T-helper 22 cell (primary cell): Measurements from ENCODE around the gene HNRNPLL.
"Not testable (repeated sequence)": the region's sequence is repeated elsewhere in the genome, so short reads cannot be mapped to it uniquely, and the experiment has no call there.

Experiments used
- DNase-seq: peaks from one replicate; pipeline ENCODE4 v3.0.0-alpha.2; 2020; ENCODE audit warnings: low read depth

Gene HNRNPLL

DNA sequence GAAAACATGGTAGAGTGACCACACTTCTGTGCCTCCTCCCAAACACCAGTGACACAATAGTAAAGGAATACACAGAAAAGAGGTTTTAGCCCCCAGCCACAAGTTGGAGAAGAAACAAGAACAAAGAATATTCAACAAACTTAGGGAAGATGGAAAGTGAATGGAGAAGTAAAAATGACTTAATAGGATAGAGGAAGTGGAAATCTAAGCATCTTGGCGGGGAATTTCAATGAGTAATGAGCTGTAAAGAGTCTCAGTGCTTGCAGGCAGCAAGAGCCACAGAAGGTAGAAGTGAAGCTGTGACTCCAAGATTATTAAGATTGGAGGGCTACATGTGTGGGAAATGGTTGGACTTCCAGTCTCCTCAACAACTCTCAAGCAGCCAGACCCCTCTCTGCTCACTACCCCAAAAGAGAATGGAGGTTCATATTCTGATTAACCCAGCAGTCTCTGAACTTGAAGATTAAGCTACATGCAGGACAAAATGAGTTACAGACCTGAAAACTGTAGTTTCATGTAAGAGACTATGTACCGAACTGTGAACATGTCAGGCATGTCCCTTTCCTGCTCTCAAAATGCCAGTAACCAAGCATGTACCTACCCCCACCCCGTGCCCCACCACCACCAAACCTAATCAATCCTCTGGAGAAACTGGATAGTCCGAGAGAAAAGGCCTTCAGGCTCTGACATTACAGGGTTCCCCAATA, 16.9 kb upstream of the HNRNPLL start:
- no peak for DNase-seq

DNA sequence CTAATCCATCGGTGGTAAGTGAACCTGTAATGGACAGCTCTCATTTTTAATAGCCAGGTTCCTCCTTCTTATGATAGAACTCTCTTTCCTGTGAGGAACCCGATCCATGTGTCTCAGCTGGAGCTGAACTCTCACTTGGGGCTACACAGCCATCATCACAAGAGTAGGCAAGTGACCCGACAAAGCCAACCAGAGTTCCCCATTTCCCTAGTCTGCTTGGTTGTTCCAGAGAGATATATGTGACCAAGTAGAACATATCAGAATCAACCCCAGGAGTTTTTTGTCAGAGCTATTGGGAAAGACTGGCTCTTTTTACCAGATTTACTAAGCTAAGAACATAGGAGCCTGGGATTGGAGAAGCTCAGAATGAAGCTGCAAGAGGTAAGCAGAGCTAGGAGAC, 14.6 kb upstream of the HNRNPLL start:
- no peak for DNase-seq

DNA sequence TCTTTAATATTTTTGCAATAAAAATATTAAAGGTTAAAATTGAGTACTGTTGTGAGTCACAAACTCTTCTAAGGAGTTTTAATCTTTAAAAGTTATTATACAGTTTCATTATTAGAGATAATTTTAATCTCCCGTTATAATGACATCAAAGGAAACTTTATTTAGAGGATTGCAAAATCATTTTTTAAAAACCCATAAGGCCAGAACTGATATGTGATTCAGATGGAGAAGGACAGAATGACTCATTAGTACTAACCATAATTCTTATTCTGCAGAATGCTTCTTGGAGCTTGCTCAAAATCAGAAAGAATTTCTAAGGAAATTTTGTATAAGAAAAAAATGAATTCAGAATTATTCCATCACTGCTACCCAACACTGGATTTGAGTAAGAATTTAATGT, 12.5 kb upstream of the HNRNPLL start:
- no peak for DNase-seq

DNA sequence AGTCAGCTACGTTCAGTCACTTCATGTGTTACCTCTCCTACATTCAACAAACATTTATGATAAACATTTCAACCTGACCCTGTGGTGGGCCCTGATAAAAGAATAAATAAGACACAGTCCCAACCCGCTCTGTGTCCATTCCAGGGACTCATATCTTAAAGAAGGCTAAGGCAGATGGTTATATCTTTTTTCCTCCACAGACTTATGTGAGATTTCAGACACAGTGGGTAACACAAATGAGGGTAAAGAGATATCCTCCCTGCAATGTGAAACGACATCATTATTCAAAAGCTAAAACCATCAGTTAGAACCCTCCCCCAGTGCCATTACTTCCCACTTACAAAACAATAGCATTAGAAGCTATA, 11.1 kb upstream of the HNRNPLL start:
- no peak for DNase-seq

DNA sequence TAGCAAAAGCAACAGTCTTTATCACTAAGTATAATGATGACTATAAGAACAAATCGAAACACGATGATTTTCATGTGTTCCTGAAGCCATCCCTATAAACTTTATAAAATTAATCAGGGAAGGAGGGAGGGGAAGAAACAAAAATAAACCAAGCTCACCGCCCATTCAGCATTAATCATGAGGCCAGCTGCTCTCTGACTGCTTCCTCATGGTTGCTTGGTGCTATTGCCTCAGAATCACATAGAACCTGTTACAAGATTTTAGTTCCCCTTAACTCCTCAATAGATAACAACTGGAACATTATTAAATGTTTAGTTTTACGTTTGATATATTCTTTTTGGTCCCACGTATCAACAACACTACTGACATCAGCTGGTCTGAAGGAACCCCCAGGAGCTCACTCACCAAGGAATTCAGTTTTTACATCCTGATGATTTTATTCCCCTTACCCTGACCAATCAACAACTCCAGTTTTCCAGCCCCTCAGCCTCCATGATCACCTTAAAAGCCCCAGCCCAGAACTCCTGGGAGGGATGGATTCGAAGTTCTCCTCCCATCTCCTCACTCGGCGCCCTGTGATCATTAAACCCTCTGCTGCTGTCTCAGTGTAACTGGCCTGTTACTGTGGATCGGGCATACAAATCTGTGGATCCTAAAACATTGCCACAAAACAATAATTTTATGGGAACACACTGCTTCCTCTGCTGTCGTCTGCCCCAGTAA, 10.6 kb upstream of the HNRNPLL start:
- DNase-seq: no peak

DNA sequence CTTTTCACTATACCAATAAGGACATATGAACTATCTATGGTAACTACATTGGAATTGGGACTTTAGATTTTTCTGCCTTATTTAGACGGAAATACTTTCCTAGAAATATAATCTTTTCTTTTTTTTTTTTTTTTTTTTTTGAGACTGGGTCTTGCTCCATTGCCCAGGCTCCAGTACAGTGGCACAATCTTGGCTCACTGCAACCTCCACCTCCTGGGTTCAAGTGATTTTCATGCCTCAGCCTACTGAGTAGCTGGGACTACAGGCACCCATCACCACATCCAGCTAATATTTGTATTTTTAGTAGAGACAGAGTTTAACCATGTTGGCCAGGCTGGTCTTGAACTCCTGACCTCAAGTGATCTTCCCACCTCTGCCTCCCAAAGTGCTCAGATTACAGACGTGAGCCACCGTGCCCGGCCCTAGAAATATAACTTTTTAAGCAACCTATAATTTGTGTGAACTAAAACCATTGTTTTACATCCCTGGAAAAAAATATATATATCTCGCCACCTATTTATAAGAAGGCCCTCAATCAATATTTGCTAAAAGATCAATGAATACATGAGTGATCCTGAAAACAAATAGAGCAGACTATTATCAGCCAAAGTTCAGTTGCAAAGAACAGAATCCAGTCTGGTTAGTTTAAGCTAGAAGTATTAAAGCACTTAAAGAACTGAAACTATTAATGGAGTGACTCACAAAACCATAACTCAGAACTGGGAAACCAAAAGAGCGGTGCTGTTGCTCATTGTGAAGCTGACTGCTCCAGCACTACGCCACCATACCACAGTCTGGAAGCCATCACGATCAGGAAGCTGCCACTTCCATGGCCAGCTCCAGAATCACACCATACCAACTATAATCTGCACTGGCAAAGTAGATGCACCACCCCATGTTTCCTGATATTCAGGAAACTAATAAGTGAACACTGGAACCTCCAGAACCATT, 8.4 kb upstream of the HNRNPLL start:
- no peak for DNase-seq

DNA sequence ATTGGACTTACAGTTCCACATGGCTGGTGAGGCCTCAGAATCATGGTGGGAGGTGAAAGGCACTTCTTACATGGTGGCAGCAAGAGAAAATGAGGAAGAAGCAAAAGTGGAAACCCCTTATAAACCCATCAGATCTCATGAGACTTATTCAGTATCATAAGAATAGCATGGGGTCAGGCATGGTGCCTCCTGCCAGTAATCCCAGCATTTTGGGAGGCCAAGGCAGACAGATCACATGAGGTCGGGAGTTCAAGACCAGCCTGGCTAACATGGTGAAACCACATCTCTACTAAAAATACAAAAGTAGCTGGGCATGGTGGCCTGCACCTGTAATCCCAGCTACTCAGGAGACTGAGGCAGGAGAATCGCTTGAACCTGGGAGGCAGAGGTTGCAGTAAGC, 6.5 kb upstream of the HNRNPLL start:
- DNase-seq: not testable (repeated sequence)

DNA sequence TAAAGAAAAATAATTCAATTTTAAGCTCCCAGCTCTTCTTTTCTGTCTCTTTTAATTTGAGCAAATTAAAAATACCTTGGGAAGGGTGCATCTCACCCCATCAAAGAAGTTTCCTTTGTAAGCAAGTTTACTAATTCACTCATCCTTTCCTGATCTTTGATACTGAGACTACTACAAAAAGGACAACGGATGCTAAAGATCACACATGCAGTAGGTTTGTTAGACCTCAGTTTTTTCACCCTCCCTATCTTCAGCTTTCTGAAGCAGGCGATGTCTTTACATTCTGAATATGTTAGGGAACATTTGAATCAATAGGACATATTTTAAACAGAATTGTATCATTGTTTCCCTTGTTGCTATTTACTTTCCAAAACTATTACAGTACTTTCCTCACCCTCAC, 6.0 kb upstream of the HNRNPLL start:
- DNase-seq: no peak

DNA sequence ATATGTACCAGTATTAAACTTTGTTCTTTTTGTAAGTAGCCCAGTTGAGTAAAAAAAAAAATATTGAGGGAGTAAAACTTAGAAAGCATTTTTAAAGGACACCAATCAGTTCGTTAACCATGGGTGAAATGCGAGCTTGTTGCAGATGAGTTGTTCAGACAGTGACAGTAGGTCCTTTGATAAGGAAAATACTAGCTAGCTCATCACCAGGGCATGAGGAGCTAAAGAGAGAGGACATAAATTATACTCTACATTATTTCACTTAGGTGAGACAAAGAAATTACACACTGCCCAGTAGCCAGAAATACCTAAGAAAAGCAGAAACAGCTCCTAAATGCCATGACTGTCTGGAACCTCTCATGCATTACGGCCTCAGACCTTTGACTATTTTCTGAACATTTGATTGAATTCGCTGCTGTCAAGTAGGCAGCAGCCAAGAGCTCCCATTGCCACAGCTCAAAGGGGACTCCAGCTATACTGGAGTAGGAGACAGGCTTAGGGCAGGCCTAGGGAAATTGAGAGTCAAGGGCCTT, 2.6 kb upstream of the HNRNPLL start:
- no peak for DNase-seq

DNA sequence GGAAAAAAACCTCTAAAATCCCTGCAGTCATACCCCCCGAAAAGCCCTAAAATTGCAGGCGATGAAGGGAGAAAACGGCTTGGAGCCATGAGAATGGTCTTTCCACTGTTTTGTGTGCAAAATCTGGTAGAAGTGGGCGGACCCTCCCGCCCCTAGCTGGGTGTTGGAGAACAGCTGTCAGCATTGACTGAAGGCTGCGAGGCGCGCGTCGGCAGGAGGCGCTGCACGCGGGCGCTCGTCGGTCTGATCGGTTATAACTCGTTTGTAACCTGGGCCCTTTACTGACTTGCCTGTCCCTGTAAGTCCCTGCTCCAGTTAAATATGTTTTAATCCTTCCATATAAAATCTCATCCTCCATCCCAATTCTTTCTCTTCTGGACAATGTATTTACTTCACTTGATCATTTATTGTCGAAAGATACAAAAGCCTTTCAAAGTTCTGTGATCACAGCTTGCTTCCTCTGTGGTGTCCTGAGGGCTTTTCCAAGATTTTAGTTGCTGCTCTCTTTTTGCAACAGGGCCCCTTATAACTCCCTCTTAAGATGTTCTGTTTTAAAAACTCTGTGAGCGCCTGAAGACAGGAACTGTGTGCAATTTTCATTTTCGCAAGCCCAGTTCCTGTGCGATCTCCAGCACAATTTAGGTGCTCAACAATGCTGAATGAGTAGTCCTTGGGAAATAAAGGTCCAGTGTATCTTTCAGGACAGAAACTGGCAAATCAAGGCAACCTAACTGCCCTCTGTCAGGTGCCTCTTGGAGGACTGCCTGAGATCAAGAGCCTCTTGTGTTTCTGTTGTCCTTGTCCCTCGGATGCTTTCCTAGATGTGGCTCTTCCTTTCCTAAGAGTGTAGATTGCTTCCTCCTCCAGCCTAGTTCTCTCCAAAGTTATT, 918 bp upstream of the HNRNPLL start:
- peak; percentile 67 for DNase-seq

DNA sequence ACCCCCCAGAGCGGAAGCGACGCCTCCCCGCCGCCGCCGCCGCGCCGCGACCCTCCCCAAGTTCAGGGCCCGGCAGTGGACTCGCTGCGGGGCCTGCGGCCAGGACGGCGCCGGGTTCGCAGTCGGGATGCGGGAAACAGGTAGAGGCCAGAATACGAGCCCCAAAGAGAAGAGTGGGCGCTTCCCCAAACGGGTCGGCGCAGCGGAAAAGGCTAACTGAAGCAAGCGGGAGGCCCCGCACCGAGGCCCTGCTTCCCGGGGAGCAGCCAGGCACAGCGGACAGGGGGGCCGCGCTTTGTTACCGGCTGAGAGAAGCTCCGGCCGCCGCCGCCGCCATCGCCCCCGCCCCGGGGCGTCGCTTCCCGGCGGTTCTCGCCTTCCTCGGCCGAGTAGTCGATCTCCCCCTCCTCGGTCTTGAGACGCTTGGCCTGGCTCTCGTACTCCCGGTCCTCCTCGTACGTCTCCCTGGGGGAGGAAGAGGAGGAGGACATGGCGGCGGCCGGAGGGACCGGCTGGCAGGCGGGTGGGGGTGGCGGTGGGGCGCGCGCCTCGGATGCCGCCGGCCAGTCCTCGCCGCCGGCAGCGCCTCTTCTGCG, 494 bp downstream of the HNRNPLL start:
- DNase-seq: no peak

DNA sequence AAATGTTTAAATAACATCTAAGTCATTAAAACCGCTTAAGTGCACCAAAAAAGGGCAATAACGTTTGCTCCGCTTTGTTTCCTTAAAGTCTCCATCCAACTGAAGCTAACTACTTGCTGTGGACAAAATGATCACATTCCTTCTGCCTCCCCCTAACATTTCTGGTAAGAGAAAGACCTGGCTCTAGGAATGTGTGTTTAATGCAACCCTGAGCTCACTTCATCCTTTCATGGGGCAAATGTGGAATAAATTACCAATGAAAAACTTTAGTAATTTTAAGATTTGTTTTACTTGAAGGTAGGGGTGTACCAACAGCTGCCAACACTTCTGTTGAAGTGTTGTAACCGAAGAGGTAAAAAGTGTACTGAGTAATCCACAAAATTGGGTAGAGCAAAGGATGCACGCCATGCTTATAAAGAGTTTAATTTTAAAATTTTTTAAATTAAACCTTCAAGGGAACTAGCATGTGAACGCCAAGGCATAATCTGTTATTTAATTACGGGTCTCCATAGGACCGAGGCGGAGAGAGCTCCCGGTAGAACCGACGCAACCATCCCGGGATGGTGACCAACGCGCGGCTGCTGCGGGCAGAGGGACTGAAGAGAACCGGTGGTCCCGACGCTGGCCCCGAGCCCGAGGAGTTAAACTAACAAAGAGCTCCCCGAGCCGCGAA, 1.1 kb downstream of the HNRNPLL start:
- DNase-seq: no peak

DNA sequence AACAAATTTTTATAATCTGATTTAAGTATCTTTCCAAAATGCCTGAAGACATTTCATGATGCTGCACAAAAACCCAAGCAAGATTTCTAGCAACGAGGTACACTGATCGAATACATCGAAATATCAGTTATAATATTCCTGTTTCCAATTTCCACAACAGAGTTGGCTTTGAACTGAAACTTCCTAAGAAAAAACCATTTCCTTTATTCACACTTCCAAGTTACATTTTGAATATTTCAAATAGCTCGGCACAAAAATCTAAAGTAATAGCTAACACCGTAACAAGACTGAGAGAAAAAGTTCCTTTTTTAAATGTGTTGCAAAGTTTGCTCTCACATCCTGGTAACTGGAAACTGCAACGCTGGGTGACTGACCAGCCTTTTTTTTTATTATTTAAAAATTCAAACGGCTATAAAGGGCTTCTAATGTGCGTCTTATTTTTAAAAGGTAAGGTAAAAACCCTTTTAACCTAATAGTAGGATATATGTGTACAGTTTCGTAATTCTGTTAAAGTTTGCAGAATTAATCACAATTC, 1.7 kb downstream of the HNRNPLL start:
- no peak for DNase-seq

DNA sequence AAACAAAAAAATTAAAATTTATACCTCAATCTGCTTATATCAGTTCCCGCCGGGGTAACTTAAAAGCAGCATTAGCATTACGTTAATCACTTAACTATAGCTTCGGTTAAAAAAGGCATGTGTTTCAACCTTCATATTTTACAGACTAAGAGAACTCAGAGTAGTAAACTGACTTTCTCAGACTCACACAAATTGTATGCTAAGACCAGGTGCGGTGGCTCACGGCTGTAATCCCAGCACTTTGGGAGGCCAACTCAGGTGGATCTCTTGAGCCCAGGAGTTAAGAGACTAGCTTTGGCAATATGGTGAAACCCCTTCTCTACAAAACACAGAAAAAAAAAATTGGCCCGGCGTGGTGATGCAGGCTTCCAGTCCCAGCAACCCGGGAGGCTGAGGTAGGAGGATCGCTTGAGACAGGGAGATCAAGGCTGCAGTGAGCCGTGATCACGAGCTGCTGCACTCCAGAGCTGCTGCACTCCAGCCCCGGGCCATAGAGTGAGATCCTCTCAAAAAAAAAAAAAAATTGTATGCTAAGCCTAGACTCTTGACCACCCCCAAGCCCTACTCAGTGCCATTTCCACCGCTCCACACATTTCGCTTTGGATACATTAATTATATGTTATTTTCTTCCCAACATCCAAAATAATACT, 2.4 kb downstream of the HNRNPLL start:
- DNase-seq: no peak

DNA sequence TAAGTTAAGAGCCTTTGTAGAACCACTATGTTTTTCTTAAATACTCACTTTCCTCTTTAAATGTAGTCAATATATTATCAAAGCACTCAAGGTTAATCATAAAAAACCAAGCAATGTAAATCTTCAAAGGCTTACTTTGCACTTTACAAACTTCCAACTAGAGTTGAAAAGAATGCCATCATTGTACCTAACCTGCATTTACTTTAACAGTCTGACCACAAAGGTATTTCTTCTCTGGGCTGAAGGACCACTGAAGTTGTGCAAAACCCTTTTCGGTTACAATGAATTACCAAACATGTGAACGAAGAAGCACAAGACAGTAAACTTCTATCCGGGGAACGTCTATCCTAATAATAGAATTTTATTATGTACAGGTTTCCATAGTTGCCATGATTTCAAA, 3.0 kb downstream of the HNRNPLL start:
- no peak for DNase-seq

DNA sequence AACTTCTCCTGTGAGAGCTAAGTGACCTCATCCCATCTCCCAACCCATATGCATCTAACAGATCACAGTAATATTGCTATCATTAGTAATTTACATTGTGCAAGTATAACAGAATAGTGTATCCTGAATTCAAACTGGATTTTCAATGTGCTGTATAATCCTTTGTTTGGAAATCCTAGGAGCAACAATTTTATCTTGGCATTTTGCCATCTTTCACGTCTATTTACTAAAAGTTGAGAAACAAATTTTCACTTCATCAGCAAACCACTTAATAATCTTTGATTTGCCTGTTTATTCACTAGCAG, 3.8 kb downstream of the HNRNPLL start:
- DNase-seq: no peak

DNA sequence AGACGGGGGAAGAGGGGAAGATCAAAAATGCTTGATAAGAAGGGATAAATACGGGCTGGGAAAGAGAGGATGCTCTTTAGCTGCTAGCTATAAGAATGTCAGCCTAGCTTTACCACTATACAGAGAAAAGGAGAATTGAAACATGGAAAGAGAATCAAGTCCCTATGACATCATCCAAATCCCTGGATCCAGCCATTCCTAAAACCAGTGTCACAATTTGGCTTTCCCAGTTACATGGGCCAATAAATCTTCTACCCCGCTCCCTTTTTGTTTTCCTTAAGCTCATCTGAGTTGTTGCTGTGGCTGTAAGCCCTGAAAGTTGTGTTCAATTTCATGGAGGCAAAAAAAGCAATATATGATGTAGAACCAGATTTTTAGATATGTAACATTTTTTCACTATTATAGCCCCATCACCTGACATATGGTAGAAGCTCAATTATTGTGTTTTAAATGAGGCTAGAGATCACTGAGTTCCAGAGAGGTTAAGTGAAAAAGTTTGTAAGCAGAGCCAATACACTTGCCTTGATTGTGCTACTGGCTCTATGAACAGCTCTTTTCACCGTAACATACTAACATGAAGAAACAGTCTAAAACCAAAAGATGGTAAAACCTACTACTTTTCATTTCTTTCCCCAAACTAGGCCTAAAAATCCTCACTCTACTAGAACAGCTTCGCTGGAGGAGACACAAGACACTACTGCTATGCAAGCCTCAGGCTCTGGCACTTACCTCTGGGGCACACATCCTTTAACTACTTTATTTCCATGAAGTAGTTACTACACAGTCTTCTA, 4.3 kb downstream of the HNRNPLL start:
- DNase-seq: no peak

DNA sequence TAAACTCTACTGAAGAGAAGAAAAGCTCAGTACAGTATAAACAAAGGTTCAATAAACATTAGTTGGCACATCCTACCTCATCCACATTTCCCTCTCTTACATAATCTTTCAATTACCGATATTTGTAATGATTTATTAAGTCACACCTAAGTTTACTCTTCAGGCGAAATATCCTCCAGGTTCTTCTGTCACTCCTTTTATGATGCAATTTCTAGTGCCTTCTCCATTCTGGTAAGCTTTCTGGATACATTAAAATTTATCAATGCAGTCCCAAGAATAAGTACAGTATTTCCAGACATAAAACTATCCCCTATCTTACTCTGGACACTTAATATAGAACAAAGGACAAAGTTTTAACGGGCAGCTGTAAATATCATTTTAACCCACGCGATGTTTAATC, 5.6 kb downstream of the HNRNPLL start:
- DNase-seq: no peak

DNA sequence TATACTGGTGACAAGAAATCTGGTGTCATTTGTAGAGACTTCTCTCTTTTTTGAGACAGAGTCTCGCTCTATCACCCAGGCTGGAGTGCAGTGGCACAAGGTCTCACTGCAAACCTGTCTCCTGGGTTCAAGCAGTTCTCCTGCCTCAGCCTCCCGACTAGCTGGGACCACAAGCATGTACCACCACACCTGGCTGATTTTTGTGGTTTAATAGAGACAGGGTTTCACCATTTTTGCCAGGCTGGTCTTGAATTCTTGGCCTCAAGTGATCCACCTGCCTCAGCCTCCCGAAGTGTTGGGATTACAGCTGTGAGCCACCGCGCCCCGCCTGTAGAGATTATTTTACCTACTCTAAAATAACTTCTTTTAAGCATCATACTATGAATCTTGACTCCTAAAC, 6.5 kb downstream of the HNRNPLL start:
- DNase-seq: no peak
